Measurements from ENCODE around the gene CKAP4.

Gene CKAP4

DNA sequence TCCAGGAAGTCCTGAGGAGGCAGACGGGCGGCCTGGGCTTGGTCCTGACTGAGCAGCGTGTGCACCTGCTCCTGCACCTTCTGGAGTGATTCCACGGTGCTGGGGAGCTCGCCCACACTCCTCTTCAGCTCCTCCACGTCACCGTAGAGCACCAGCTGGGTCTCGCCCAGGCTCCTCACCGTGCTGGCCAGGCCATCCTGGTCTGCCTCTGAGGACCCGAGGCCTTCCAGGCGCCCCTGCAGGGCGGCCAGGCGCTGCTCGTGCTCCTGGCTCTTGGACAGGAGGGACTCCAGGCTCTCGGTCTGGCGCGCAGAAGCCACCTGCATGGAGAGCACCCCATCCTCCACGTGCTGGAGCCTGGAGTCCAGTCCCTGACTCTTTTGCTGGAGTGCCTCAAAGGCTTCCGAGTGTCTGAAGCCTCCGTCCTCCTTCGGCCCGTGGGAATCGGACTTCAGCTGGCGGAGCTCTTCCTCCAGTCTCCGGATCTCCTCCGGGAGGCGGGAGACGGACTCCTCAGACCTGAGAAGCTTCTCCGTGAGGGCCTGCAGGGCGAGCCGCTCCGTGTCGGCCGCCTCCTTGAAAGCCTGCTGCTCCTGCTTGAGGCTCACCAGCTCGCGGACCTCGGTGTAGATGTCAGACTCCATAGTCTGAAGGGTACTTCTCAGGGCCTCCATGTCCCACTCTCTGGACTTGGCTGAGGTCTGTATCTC lies 8.4 kb downstream of the CKAP4 start:
- no peak for DNase-seq (ENCODE audit: low read depth)

DNA sequence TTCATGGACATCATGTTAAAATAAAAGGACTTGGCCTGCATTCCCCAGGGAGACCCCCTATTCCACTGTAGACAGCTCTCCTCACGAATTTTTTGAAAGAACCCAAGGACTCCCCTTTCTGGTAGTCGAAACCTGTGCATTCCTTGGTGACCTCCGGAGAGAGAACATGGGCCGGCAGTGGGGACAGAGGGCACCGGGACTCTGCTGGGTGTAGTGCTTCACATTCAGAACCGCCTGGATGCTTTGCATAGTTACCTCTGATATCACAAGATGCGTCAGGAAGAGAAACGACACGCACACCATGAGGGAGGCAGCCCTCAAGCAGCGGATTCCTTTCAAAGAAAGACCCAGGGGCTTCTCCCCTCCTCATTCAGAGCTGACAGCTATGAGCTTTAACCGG lies 9.7 kb downstream of the CKAP4 start:
- no peak for DNase-seq (ENCODE audit: low read depth)

GRCh38 chr12:106235770-106236169 lies 12.1 kb downstream of the CKAP4 start:
- no peak for DNase-seq (ENCODE audit: low read depth)

- no peak for DNase-seq (ENCODE audit: low read depth)
Observed at GRCh38 chr12:106234449-106234848, 13.4 kb downstream of the CKAP4 start.

- DNase-seq (ENCODE audit: low read depth), result no peak
Observed at GRCh38 chr12:106233011-106233410, 14.8 kb downstream of the CKAP4 start.

- no peak for DNase-seq (ENCODE audit: low read depth)
Observed at GRCh38 chr12:106229036-106229591, 18.7 kb downstream of the CKAP4 start.

DNA sequence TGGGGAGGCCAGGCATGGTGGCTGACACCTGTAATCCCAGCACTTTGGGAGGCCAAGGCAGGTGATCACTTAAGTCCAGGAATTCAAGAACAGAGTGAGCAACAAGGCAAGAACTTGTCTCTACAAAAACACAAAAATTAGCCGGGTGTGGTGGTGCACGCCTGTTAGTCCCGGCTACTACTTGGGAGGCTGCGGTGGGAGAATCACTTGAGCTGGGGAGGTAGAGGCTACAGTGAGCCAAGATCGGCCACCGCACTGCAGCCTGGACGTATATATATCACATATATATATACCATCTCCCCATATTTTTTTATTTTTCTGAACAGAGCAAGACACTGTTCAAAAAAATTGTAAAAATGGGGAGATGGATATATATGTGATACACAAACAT lies 19.5 kb downstream of the CKAP4 start:
- DNase-seq (ENCODE audit: low read depth), result no peak

- peak; percentile 26 for DNase-seq (ENCODE audit: low read depth)
Observed at GRCh38 chr12:106227641-106228319, 20.0 kb downstream of the CKAP4 start.

GRCh38 chr12:106226884-106227640 lies 20.8 kb downstream of the CKAP4 start:
- no peak for DNase-seq (ENCODE audit: low read depth)

DNA sequence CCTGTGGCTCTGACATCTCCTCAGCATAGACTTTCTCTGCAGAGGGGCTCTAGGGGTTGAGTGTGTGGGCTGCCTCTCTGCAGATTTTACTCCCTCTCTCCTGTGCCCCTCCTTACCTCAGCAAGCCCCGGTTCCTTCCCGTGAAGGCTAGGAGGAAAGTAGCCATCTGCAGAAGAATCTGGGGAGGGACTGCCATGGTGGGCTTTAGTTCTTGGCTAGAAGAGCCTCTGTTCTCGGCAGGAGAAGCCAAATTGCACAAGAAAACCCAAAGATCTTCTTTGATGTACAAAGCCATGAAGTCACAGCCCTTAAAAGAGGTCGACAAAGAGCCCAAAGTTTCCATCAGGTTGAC lies 23.5 kb downstream of the CKAP4 start:
- no peak for DNase-seq (ENCODE audit: low read depth)

- peak; percentile 50 for DNase-seq (ENCODE audit: low read depth)
Observed at GRCh38 chr12:106223485-106224354, 24.1 kb downstream of the CKAP4 start.

DNA sequence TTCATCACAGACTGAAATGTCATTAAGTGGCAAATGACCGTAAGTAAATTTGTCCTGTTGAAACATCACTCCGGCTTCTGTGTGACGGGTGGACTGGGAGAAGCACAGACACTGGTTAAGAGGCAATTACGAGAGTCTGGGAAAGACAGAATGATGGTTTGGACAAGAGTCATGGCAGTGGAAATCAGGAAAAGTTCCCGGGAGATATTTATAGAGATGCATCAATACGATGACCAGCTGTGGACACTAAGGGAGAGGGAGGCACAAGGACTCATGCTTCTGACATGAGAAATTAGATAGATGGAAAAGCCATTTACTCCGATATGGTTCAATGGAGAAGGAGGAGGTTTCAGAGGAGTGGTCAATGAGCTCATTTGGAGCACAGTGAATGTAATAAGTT lies 27.3 kb downstream of the CKAP4 start:
- no peak for DNase-seq (ENCODE audit: low read depth)

GRCh38 chr12:106219043-106219442 lies 28.8 kb downstream of the CKAP4 start:
- no peak for DNase-seq (ENCODE audit: low read depth)

GRCh38 chr12:106217706-106218105 lies 30.1 kb downstream of the CKAP4 start:
- no peak for DNase-seq (ENCODE audit: low read depth)

GRCh38 chr12:106214571-106214970 lies 33.2 kb downstream of the CKAP4 start:
- no peak for DNase-seq (ENCODE audit: low read depth)

DNA sequence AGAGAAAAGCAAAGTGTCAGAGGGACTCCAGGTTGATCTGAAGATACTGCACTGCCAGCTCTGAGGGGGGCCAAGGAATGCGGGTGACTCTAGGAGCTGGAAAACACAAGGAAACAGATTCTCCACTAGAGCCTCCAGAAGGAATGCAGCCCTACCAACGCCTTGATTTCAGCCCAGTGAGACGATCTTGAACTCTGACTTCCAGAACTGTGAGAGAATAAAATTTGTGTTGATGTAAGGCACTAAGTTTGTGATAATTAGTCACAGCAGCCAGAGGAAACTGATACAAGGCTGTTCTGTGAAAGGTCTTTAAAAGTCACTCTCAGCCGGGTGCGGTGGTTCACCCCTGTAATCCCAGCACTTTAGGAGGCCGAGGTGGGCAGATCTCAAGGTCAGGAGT lies 34.2 kb downstream of the CKAP4 start:
- no peak for DNase-seq (ENCODE audit: low read depth)

GRCh38 chr12:106211973-106212372 lies 35.8 kb downstream of the CKAP4 start:
- no peak for DNase-seq (ENCODE audit: low read depth)

- DNase-seq (ENCODE audit: low read depth), result no peak
Observed at GRCh38 chr12:106205208-106206069, 42.4 kb downstream of the CKAP4 start.

- DNase-seq (ENCODE audit: low read depth), result no peak
Observed at GRCh38 chr12:106204312-106204711, 43.5 kb downstream of the CKAP4 start.

GRCh38 chr12:106197906-106198623 lies 49.8 kb downstream of the CKAP4 start:
- no peak for DNase-seq (ENCODE audit: low read depth)

Data from activated T-helper 9 cell treated with anti-CD3 and anti-CD28 coated beads, Interleukin-2, amount 50 U/mL, for 16 hours (primary cell).